ENCODE results near the gene PNPLA8.

PNPLA8 gene

GRCh38 chr7:108497082-108497725, 28.7 kb downstream of the PNPLA8 start:
- Histone ChIP-seq H3K9ac (ENCODE audit: low read depth, low read length, poor library complexity, severe bottlenecking) (no peak overlapping the region), H3K36me3 (ENCODE audit: insufficient read depth, low read length) (peaks cover 36% of the 10 kb centered on the region; the same call in 1 of the 2 replicates), H3K79me2 (ENCODE audit: insufficient read depth, low read length) (no peaks in the 10 kb centered on the region), H3K9me3 (ENCODE audit: insufficient read depth, low read depth, low read length) (no peaks in the 10 kb centered on the region), H3K4me2 (ENCODE audit: low read depth, low read length, poor library complexity, severe bottlenecking) (no peak overlapping the region), H3K4me1 (ENCODE audit: insufficient read depth, low read length, poor library complexity, severe bottlenecking) (no peaks in the 10 kb centered on the region), H3K27me3 (ENCODE audit: insufficient read depth, low read length, poor library complexity, severe bottlenecking) (no peaks in the 10 kb centered on the region), H4K20me1 (ENCODE audit: insufficient read depth, low read length, poor library complexity, severe bottlenecking) (no peaks in the 10 kb centered on the region), H3K9me2 (replicated peaks; ENCODE audit: low read depth, low read length) (no peaks in the 10 kb centered on the region), H3K4me3 (ENCODE audit: low read length, poor library complexity, severe bottlenecking) (no peak overlapping the region), H2AFZ (ENCODE audit: low read length) (no peak overlapping the region), H3F3A (ENCODE audit: low read depth) (no peaks in the 10 kb centered on the region)
- TF ChIP-seq EZH2phosphoT487 (IDR thresholded peaks at IDR 0.05; ENCODE audit: borderline replicate concordance) (no peak), CTCF (conservative IDR thresholded peaks at IDR 0.05; ENCODE audit: low read length) (peak; percentile 88)

- Histone ChIP-seq H3K4me2 (ENCODE audit: low read depth, low read length, poor library complexity, severe bottlenecking) (no peak overlapping the region), H3K36me3 (ENCODE audit: insufficient read depth, low read length) (peaks cover 24% of the 10 kb centered on the region; the same call in 1 of the 2 replicates), H3K9ac (ENCODE audit: low read depth, low read length, poor library complexity, severe bottlenecking) (no peak overlapping the region), H3K27me3 (ENCODE audit: insufficient read depth, low read length, poor library complexity, severe bottlenecking) (no peaks in the 10 kb centered on the region), H3K79me2 (ENCODE audit: insufficient read depth, low read length) (no peaks in the 10 kb centered on the region), H3K4me3 (ENCODE audit: low read length, poor library complexity, severe bottlenecking) (no peak overlapping the region), H3K9me3 (ENCODE audit: insufficient read depth, low read depth, low read length) (no peaks in the 10 kb centered on the region), H3F3A (ENCODE audit: low read depth) (no peaks in the 10 kb centered on the region), H4K20me1 (ENCODE audit: insufficient read depth, low read length, poor library complexity, severe bottlenecking) (no peaks in the 10 kb centered on the region), H2AFZ (ENCODE audit: low read length) (no peak overlapping the region), H3K4me1 (ENCODE audit: insufficient read depth, low read length, poor library complexity, severe bottlenecking) (no peaks in the 10 kb centered on the region), H3K9me2 (replicated peaks; ENCODE audit: low read depth, low read length) (no peaks in the 10 kb centered on the region)
- TF ChIP-seq EZH2phosphoT487 (IDR thresholded peaks at IDR 0.05; ENCODE audit: borderline replicate concordance): no peak
- TF ChIP-seq CTCF (conservative IDR thresholded peaks at IDR 0.05; ENCODE audit: low read length): no peak
These were observed 33.2 kb downstream of the PNPLA8 start for GRCh38 chr7:108492742-108493141.

GRCh38 chr7:108488768-108489538, 37.0 kb downstream of the PNPLA8 start:
- H3K4me1 ChIP-seq (ENCODE audit: insufficient read depth, low read length, poor library complexity, severe bottlenecking): no peaks in the 10 kb centered on the region
- no peak overlapping the region for H3K9ac ChIP-seq (ENCODE audit: low read depth, low read length, poor library complexity, severe bottlenecking)
- H3K36me3 ChIP-seq (ENCODE audit: insufficient read depth, low read length): peaks cover 31% of the 10 kb centered on the region; the same call in 1 of the 2 replicates
- no peaks in the 10 kb centered on the region for H3K9me3 ChIP-seq (ENCODE audit: insufficient read depth, low read depth, low read length)
- no peaks in the 10 kb centered on the region for H3K27me3 ChIP-seq (ENCODE audit: insufficient read depth, low read length, poor library complexity, severe bottlenecking)
- no peaks in the 10 kb centered on the region for H3F3A ChIP-seq (ENCODE audit: low read depth)
- H4K20me1 ChIP-seq (ENCODE audit: insufficient read depth, low read length, poor library complexity, severe bottlenecking): no peaks in the 10 kb centered on the region
- H3K9me2 ChIP-seq (replicated peaks; ENCODE audit: low read depth, low read length): no peaks in the 10 kb centered on the region
- H3K4me3 ChIP-seq (ENCODE audit: low read length, poor library complexity, severe bottlenecking): no peak overlapping the region
- H2AFZ ChIP-seq (ENCODE audit: low read length): no peak overlapping the region
- TF ChIP-seq EZH2phosphoT487 (IDR thresholded peaks at IDR 0.05; ENCODE audit: borderline replicate concordance) (no peak), CTCF (conservative IDR thresholded peaks at IDR 0.05; ENCODE audit: low read length) (no peak)
- H3K4me2 ChIP-seq (ENCODE audit: low read depth, low read length, poor library complexity, severe bottlenecking): no peak overlapping the region
- H3K79me2 ChIP-seq (ENCODE audit: insufficient read depth, low read length): no peaks in the 10 kb centered on the region

All from Loucy (cell line).